Hindlimb muscle (tissue), 1 donor: ENCODE measurements around the gene PYURF. TPM values are rescaled to one million over a fixed set of nuclear protein-coding genes. Genes with fewer than 3 reads are reported as not detected.

ENCODE experiments used
- DNase-seq: peaks from one replicate; pipeline ENCODE4 v3.0.0-alpha.2; 2013
- polyA plus RNA-seq: library from polyadenylated mRNA; unstranded; fragments of 120-200 nt; gene quantifications from one replicate; pipeline ENCODE4 v1.2.1, GENCODE V29; 2013; ENCODE audit not compliant: insufficient read length

The PYURF gene
- polyA plus RNA-seq, 1 donor = 59.0 TPM

DNA sequence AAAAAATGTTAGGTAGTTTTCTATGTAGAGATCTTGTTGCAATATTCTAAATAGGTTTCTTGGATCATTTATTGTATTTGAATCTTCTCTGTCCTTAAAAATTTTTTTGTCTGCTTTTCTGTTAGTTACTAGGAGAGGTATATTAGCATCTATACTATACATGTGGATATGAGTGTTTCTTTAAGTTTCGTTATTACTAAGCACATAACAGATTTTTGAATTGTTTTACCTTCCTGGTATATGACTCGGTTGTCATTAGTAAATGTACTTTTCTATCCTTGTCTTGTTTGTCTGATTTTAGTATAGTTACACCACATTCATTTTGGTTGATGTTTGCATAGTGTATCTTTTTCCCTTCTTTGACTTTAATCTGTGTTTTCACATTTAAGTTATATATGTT, 20.2 kb downstream of the PYURF start:
- no peak for DNase-seq

DNA sequence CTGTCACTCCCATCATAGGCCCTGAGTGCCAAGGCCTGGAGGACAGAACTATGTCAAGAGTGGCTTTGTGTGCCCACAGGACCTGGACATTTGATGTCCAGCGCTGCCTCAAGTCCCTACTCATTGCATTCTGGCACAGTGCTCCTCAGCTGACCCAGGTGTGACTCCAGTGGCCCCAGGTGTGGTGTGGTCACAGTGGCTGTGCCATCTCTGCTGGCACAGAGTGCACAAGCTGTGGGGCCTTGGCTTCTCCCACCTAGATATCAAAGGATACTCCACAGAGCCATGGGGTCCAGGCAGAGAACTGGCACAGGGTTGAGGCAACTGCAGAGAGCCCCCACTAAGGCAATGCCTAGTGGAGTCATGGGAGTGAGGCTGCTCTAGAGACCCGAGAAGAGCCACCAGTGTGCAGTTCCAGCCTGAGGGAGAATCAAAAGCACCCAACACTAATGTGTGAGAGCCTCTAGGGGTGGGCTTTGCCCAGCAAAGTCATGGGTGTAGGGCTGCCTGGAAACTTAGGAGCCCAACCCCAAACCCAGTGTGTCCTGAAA, 25.6 kb downstream of the PYURF start:
- DNase-seq = no peak

DNA sequence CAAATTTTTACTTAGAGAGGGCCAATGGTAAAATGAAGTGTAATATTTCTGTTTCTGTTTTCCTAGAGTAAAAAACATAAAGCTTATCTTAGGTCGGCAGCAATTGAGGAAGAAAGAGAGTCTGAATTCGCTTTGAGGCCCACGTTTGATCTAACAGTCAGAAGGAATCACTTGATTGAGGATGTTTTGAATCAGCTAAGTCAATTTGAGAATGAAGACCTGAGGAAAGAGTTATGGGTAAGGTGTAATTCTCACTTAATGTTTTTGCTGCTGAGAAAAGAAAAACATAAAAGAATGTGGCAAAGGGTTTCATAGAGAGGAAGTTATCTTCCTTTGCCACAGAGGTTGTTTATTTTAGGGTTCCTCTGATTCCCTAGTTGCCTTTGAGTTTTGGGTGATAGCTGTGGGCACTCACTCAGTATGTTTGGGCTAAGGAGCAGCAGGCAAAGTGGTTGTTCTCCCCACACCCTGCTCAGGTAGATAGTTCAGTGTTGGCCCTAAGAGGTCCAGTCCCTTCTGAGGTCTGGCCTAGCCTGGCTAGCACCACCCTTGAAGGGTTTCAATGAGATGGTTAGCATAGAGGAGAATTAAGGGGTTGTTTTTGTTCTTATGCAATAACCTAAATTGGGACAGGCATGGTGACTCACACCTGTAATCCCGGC, 34.3 kb downstream of the PYURF start:
- no peak for DNase-seq

DNA sequence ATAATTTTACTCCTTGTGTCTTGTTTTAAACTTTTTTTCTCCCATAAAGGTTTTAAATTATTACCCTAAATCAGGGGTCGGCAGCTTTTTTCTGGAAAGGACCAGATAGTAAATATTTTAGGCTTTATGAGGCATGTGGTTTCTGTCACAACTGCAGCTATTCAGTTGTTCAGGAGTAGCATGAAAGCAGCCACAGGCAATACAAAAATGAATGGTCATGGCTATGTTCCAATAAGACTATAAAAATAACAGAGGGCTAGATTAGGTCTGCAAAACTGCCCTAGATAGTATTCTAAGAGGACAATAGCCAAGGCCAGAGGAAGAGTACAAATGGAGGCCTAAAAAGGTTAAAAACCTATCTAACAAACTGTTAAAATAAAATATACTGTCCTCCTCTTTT, 42.0 kb downstream of the PYURF start:
- no peak for DNase-seq

DNA sequence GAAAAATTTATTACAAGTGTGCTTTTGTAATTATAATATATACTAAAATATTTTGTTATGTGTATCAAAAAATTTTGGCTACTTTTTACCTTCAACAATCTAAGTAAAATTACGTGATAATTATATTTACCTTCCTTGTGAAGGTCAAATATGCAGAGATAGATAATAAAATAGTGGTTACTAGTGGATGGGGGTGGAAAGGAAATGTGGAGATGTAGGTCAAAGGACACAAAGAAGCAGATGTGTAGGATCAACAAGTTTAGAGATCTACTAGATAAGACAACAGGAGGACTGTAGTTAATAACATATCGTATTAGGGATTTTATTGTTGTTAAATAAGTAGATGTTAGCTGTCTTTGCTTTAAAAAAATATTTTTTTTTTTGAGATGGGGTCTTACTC, 45.3 kb downstream of the PYURF start:
- no peak for DNase-seq

DNA sequence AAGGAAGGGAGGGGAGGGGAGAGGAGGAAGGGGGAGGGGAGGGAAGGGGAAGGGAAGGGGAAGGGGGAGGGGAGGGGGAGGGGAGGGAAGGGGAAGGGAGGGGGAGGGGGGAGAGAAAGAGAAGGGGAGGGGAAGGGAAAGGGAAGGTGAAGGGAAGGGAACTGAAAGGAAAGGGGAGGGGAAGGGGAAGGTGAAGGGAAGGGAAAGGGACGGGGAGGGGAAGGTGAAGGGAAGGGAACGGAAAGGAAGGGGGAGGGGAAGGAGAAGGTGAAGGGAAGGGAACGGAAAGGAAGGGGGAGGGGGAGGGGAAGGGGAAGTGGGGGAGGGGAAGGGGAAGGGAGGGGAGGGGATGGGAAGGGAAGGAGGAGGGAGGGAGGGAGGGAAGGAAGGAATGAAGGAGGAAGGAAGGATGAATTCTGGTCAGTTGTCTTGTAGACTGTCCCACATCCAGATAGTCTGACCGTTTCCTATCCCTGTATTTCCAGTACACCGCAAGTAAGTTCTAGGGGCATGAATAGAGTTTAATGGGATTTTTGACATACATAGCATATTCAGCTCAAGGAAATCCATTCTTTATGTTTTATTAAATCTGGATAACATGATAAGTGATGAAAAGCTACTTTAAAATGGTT, 46.2 kb downstream of the PYURF start:
- no peak for DNase-seq

Other genes starting within 250 kb of the PYURF start
- 20.0 TPM for gene PPM1K, start 239.2 kb downstream of the PYURF start, polyA plus RNA-seq
- 1.7 TPM for gene HERC6, start 144.9 kb downstream of the PYURF start, polyA plus RNA-seq
- gene HERC5, start 66.7 kb downstream of the PYURF start, polyA plus RNA-seq = 2.3 TPM
- 17.0 TPM for gene HERC3, start 68.7 kb upstream of the PYURF start, polyA plus RNA-seq
- gene NAP1L5, start 174.1 kb upstream of the PYURF start, polyA plus RNA-seq = 6.7 TPM